Measurements from ENCODE around the gene DCXR. TPM values are rescaled to one million over a fixed set of nuclear protein-coding genes. Genes with fewer than 3 reads are reported as not detected.

Gene DCXR
- total and polyA plus RNA-seq, 2 donors (not counting 1 experiment from before 2014, with no cell fraction given) = 63.9 to 143 TPM

- ATAC-seq (ENCODE audit: low read depth) (no peak), DNase-seq (no peak)
- Mint-ChIP-seq H3K4me1 (no peaks in the 10 kb centered on the region), H3K9me3 (ENCODE audit: insufficient read depth) (no peaks in the 10 kb centered on the region), H3K27me3 (no peaks in the 10 kb centered on the region), H3K4me3 (no peak overlapping the region), H3K27ac (no peak overlapping the region)
- no peaks in the 10 kb centered on the region for H3K4me1 ChIP-seq (ENCODE audit: control insufficient read depth in 2 of 2, insufficient read depth in 2 of 2, low read length in 2 of 2)
- intact Hi-C loops (cut with micrococcal nuclease) = no loop called here
- no peak overlapping the region for H3K9ac ChIP-seq (ENCODE audit: low read length)
- POLR2A ChIA-PET = no interaction called here
- H4K20me1 ChIP-seq (ENCODE audit: control insufficient read depth, insufficient read depth, low read length, poor library complexity, severe bottlenecking) = no peaks in the 10 kb centered on the region
- CTCF ChIA-PET = no interaction called here
- H3K36me3 ChIP-seq (replicated peaks in 1 of 2; ENCODE audit: control extremely low read depth in 1 of 2, control insufficient read depth in 1 of 2, extremely low read depth in 1 of 2, insufficient read depth in 2 of 2, low read length in 1 of 2) = peaks cover 0 to 15% of the 10 kb centered on the region in 2 experiments
- WGBS (ENCODE audit: insufficient coverage) = 93% methylated on average over 17 of the region's 21 CpGs
- H3K79me2 ChIP-seq (ENCODE audit: control insufficient read depth, insufficient read depth, low read length) = no peaks in the 10 kb centered on the region
- no peaks in the 10 kb centered on the region for H3K27me3 ChIP-seq (replicated peaks in 1 of 4; ENCODE audit: control extremely low read depth in 1 of 4, control insufficient read depth in 3 of 4, insufficient read depth in 4 of 4, low read length in 3 of 4)
- no peak overlapping the region for H3K4me3 ChIP-seq (ENCODE audit: control extremely low read depth in 1 of 5, extremely low read depth in 1 of 5, insufficient read depth in 1 of 5, low read depth in 2 of 5, low read length in 4 of 5)
- TF ChIP-seq CTCF (IDR thresholded peaks at IDR 0.05) (no peak), EZH2 (IDR thresholded peaks at IDR 0.05; ENCODE audit: borderline replicate concordance, insufficient read depth, low read depth, low read length, poor library complexity, severe bottlenecking) (no peak)
- H3K9me3 ChIP-seq (ENCODE audit: control extremely low read depth in 1 of 3, control insufficient read depth in 2 of 3, insufficient read depth in 1 of 3, low read length in 2 of 3) = no peaks in the 10 kb centered on the region
- H2AFZ ChIP-seq (ENCODE audit: insufficient read depth, low read depth, low read length, poor library complexity, severe bottlenecking) = no peak overlapping the region
- H3K27ac ChIP-seq (ENCODE audit: low read length in 2 of 2) = no peak overlapping the region
- H3K4me2 ChIP-seq (replicated peaks; ENCODE audit: low read depth, low read length, poor library complexity, severe bottlenecking) = no peak overlapping the region
Observed at GRCh38 chr17:82076785-82077591, 39.5 kb upstream of the DCXR start.

- POLR2A ChIA-PET = no interaction called here
Observed at GRCh38 chr17:82076018-82076784, 38.7 kb upstream of the DCXR start.

More at GRCh38 chr17:82076018-82076784, 38.7 kb upstream of the DCXR start:
- ATAC-seq (ENCODE audit: low read depth) (no peak), DNase-seq (no peak)
- Mint-ChIP-seq H3K4me3 (no peak overlapping the region), H3K4me1 (no peaks in the 10 kb centered on the region), H3K27me3 (no peaks in the 10 kb centered on the region), H3K27ac (no peak overlapping the region), H3K9me3 (ENCODE audit: insufficient read depth) (no peaks in the 10 kb centered on the region)
- 76% methylated on average over 24 of the region's 25 CpGs for WGBS (ENCODE audit: insufficient coverage)
- CTCF ChIA-PET = interaction anchor here (0.6 kb wide), 1 partner anchor 140 kb away, joined by 3 read pairs; no protein-coding TSS in a partner anchor
- Histone ChIP-seq H3K9ac (ENCODE audit: low read length) (no peak overlapping the region), H3K4me2 (replicated peaks; ENCODE audit: low read depth, low read length, poor library complexity, severe bottlenecking) (no peak overlapping the region), H3K36me3 (replicated peaks in 1 of 2; ENCODE audit: control extremely low read depth in 1 of 2, control insufficient read depth in 1 of 2, extremely low read depth in 1 of 2, insufficient read depth in 2 of 2, low read length in 1 of 2) (peaks cover 0 to 12% of the 10 kb centered on the region in 2 experiments), H3K9me3 (ENCODE audit: control extremely low read depth in 1 of 3, control insufficient read depth in 2 of 3, insufficient read depth in 1 of 3, low read length in 2 of 3) (no peaks in the 10 kb centered on the region), H2AFZ (ENCODE audit: insufficient read depth, low read depth, low read length, poor library complexity, severe bottlenecking) (no peak overlapping the region), H3K27ac (ENCODE audit: low read length in 2 of 2) (no peak overlapping the region), H3K79me2 (ENCODE audit: control insufficient read depth, insufficient read depth, low read length) (no peaks in the 10 kb centered on the region), H3K4me3 (ENCODE audit: control extremely low read depth in 1 of 5, extremely low read depth in 1 of 5, insufficient read depth in 1 of 5, low read depth in 2 of 5, low read length in 4 of 5) (no peak overlapping the region), H4K20me1 (ENCODE audit: control insufficient read depth, insufficient read depth, low read length, poor library complexity, severe bottlenecking) (no peaks in the 10 kb centered on the region), H3K27me3 (replicated peaks in 1 of 4; ENCODE audit: control extremely low read depth in 1 of 4, control insufficient read depth in 3 of 4, insufficient read depth in 4 of 4, low read length in 3 of 4) (no peaks in the 10 kb centered on the region), H3K4me1 (ENCODE audit: control insufficient read depth in 2 of 2, insufficient read depth in 2 of 2, low read length in 2 of 2) (no peaks in the 10 kb centered on the region)
- TF ChIP-seq EZH2 (IDR thresholded peaks at IDR 0.05; ENCODE audit: borderline replicate concordance, insufficient read depth, low read depth, low read length, poor library complexity, severe bottlenecking) (no peak), CTCF (IDR thresholded peaks at IDR 0.05) (no peak)
- intact Hi-C loops (cut with micrococcal nuclease) = no loop called here

Data from B cell (primary cell).